AG04449 (cell line): ENCODE results near the gene CEMIP.

Experiments
- CTCF ChIA-PET: fragments of 350-600 bp; formaldehyde crosslinking; extraction: SDS; loops from one replicate; lab custom pipeline; 2021; ENCODE audit warnings: antibody characterized with exemption; lab: Yijun Ruan, JAX
- POLR2A ChIA-PET: fragments of 400-600, 350-600 bp; formaldehyde crosslinking; extraction: SDS; loops from one replicate; lab custom pipeline; 2020; ENCODE audit warnings: antibody characterized with exemption, inconsistent platforms; lab: Yijun Ruan, JAX
- DNase-seq: peaks from one replicate; pipeline ENCODE4 v3.0.0-alpha.2; 2010; ENCODE audit warnings: low read depth, low spot score
- H3K4me3 ChIP-seq: 2 replicates; pipeline ENCODE4 v1.5.1; 2011; ENCODE audit warnings: low read depth, mild to moderate bottlenecking, control low read depth, low read length
- CTCF ChIP-seq: IDR thresholded peaks from one replicate; pipeline ENCODE4 v1.5.1; 2011; ENCODE audit warnings: mild to moderate bottlenecking, moderate library complexity, low read length, control low read depth, inconsistent platforms; ENCODE audit not compliant: insufficient read depth; ENCODE audit errors: missing control alignments

The CEMIP gene

GRCh38 chr15:80790236-80790635 is 11.1 kb downstream of the CEMIP start:
- ChIA-PET CTCF (interaction anchor here (1.5 to 8.2 kb wide), 3 partner anchors 12 to 223 kb away, joined by 3 to 69 read pairs (median 52); partner anchors contain the start of gene CEMIP), POLR2A (no interaction called here)
- H3K4me3 ChIP-seq = no peak overlapping the region
- DNase-seq = no peak
- no peak for TF ChIP-seq CTCF

GRCh38 chr15:80791004-80791403 is 11.8 kb downstream of the CEMIP start:
- TF ChIP-seq CTCF = no peak
- CTCF ChIA-PET = interaction anchor here (1.5 to 8.2 kb wide), 2 partner anchors 13 to 224 kb away, joined by 3 to 69 read pairs; partner anchors contain the start of gene CEMIP
- POLR2A ChIA-PET = no interaction called here

GRCh38 chr15:80796407-80796806 is 17.2 kb downstream of the CEMIP start:
- no peak overlapping the region for H3K4me3 ChIP-seq
- CTCF ChIA-PET = interaction anchor here (0.7 to 2.4 kb wide), 3 partner anchors 11 to 340 kb away, joined by 3 to 6 read pairs (median 3); no protein-coding TSS in a partner anchor
- no peak for DNase-seq
- TF ChIP-seq CTCF = no peak
- POLR2A ChIA-PET = no interaction called here

More at GRCh38 chr15:80791004-80791403, 11.8 kb downstream of the CEMIP start:
- no peak overlapping the region for H3K4me3 ChIP-seq
- no peak for DNase-seq

DNA sequence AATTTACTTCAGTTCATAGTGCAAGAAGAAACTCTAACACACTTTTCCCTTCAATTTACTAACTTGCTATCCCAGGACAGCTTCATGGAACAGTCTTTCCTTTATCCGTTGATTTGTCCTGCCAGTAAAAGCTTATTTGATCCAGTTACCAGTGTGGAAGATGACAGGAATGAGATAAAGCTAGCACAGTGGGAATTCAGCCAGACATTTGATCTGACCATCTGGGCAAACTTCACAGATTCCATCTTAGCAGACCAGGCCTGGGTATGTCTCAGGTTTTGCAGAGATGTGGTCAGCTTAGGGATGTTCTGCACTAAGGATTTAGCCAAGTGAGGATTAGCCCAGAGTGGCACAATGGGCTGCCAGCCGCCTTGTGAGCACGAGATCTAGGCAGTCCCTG is 19.7 kb downstream of the CEMIP start:
- no peak overlapping the region for H3K4me3 ChIP-seq
- CTCF ChIA-PET = interaction anchor here (1.0 kb wide), 1 partner anchor 10 kb away, joined by 3 read pairs; no protein-coding TSS in a partner anchor
- POLR2A ChIA-PET = no interaction called here
- DNase-seq = no peak
- TF ChIP-seq CTCF = no peak

DNA sequence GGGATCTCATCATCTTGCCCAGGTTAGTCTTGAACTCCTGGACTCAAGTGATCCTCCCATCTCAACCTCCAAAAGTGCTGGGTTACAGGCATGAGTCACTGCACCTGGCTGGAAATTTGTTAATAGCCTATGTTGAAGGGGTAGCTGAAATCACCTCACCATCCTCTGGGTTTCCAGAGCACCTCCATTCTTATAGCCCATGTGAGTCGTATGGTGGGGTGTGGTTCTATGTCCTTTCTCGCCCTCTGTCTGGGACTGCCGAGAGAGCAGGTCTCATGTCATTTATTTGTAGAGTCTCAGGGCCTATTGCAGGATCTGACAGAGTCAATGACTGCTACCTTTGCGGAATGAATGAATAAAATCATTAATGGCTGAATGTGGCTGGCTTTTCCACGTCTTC is 20.9 kb downstream of the CEMIP start:
- DNase-seq = no peak
- TF ChIP-seq CTCF = no peak
- H3K4me3 ChIP-seq = no peak overlapping the region
- ChIA-PET CTCF (interaction anchor here (1.0 to 1.2 kb wide), 2 partner anchors 11 to 181 kb away, joined by 3 read pairs; no protein-coding TSS in a partner anchor), POLR2A (no interaction called here)

GRCh38 chr15:80801891-80802680 is 22.9 kb downstream of the CEMIP start:
- DNase-seq = no peak
- CTCF ChIA-PET = interaction anchor here (1.2 to 1.3 kb wide), 2 partner anchors 15 to 233 kb away, joined by 3 read pairs; no protein-coding TSS in a partner anchor
- no peak overlapping the region for H3K4me3 ChIP-seq
- POLR2A ChIA-PET = no interaction called here
- no peak for TF ChIP-seq CTCF
